GM12892 (cell line): ENCODE data around the gene DOCK4.

Experiments used
- POLR2A ChIP-seq: IDR thresholded peaks from 2 replicates; pipeline ENCODE4 v1.6.1; 2011; ENCODE audit warnings: low read depth, low read length, control low read depth
- TAF1 ChIP-seq: IDR thresholded peaks from 2 replicates; pipeline ENCODE4 v1.6.1; 2011; ENCODE audit warnings: low read depth, mild to moderate bottlenecking, control low read depth, low read length, borderline replicate concordance

- TF ChIP-seq TAF1 (no peak), POLR2A (no peak)
These were observed 153.7 kb downstream of the DOCK4 start for GRCh38 chr7:112052498-112052897.
